GM19023 (cell line): ENCODE results near the gene UMPS.
A peak's percentile ranks its signal among the peaks of the same experiment; 100 is the strongest.

Source experiments
- ATAC-seq: cut with Tn5 transposase; IDR thresholded peaks from one replicate; pipeline ENCODE4 v1.9.1; 2021; ENCODE audit warnings: mild to moderate bottlenecking, moderate library complexity; ENCODE audit not compliant: unreplicated experiment

Gene UMPS

GRCh38 chr3:124730129-124730940 is at the start of gene UMPS:
Gene UMPS (plus strand): TSS chr3:124730452. CDS start chr3:124730472, 20 bp downstream.
- peak; percentile 99 for ATAC-seq

- ATAC-seq = no peak
Measured at GRCh38 chr3:124680521-124680920, 49.7 kb upstream of the UMPS start.

- ATAC-seq = no peak
Measured at GRCh38 chr3:124682263-124682662, 48.0 kb upstream of the UMPS start.

- ATAC-seq = no peak
Measured at GRCh38 chr3:124684459-124684858, 45.8 kb upstream of the UMPS start.

- no peak for ATAC-seq
Measured at GRCh38 chr3:124685067-124685466, 45.2 kb upstream of the UMPS start.

DNA sequence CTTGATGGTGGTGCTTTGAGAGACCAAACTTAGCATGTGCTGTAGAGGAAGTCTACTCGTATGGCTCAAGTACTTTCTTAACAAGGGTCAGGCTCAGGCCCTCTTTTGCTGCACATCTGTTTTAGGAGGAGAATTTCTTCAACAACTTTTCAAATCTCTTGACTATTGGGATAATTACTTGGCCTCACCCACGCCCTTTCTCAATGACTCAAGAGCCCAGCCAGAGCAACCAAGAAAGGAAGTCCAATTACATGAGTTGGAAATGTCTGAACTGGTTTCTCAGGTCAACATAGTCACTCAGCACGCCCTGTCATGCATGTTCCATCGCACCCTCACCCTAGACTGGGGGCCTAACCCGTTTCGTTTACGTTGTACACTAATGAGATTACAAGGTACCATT is 44.8 kb upstream of the UMPS start:
- ATAC-seq = no peak

- ATAC-seq = no peak
Measured at GRCh38 chr3:124686028-124686670, 44.1 kb upstream of the UMPS start.

GRCh38 chr3:124688581-124689454 is 41.4 kb upstream of the UMPS start:
- ATAC-seq = no peak

GRCh38 chr3:124691599-124691998 is 38.7 kb upstream of the UMPS start:
- no peak for ATAC-seq

GRCh38 chr3:124694486-124694885 is 35.8 kb upstream of the UMPS start:
- no peak for ATAC-seq

DNA sequence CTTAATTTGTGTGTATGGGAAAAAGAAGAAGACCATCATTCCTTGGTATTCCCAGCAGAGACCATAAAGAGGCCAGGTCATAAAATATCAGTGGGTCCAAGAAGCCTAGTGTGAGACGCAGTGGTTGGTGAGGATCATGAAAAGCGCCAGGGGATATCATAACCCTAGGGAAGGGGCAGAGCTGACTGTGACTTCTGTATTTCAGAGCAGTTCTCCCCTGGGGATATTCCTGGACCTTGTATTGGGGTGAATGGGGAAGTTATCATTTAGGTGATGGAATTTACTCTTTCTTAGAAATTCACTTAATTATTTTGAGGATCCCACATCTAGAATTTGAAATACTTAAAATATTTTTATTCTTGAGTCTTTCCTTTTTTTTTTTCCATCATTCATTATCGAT is 34.9 kb upstream of the UMPS start:
- no peak for ATAC-seq

DNA sequence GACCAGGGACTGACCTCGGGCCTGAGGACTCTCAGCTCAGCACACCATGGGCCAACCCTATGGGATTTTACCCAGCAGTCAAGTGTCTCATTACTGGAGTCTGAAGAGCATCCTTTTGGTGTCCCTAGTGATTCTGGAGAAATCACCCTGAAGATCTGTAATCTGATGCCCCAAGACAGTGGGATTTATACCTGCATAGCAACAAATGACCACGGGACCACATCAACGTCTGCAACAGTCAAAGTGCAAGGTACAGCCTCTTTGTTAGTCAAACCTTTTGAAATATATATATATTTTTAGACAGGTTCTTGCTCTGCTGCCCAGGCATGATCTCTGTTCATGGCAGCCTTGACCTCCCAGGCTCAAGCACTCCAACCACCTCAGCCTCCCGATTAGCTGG is 34.2 kb upstream of the UMPS start:
- ATAC-seq = no peak

DNA sequence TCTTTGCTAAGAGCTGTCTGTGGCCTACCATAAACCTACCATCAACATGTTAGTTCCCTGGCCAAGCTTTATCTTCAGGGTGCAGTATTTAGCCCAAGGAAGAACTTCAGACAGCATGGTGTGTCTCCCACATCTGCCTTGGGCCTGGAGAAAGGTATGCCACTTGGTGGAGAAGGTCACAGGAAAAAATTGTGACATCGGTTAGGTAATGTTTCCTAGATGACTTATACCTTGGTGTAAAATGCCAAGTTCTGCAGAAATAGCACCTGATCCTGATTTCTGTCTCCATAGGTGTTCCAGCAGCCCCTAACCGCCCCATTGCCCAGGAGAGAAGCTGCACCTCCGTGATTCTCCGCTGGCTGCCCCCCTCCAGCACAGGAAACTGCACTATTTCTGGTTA is 33.0 kb upstream of the UMPS start:
- no peak for ATAC-seq

- no peak for ATAC-seq
Measured at GRCh38 chr3:124698030-124698770, 32.1 kb upstream of the UMPS start.

DNA sequence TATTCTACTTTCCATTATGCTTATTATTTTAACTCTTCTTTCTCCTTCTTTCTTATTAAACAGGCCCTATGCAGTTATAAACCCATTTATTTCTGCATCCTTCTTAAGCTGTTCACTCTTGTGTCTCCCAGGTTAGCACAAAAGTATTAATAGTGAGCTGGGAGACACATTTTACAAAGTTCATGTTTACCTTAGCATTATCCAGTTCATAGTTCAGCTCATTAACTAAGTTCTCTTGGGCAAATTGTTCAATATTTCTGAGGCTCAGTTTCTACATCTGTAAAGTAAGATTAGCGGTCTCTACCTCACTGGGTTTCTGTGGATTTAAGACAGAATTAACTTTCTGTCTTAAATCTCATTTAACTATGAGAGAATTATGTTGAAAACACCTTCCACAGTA is 31.2 kb upstream of the UMPS start:
- no peak for ATAC-seq

GRCh38 chr3:124699686-124700396 is 30.4 kb upstream of the UMPS start:
- no peak for ATAC-seq

- no peak for ATAC-seq
Measured at GRCh38 chr3:124700880-124701684, 29.2 kb upstream of the UMPS start.

- ATAC-seq = no peak
Measured at GRCh38 chr3:124701687-124702086, 28.6 kb upstream of the UMPS start.

DNA sequence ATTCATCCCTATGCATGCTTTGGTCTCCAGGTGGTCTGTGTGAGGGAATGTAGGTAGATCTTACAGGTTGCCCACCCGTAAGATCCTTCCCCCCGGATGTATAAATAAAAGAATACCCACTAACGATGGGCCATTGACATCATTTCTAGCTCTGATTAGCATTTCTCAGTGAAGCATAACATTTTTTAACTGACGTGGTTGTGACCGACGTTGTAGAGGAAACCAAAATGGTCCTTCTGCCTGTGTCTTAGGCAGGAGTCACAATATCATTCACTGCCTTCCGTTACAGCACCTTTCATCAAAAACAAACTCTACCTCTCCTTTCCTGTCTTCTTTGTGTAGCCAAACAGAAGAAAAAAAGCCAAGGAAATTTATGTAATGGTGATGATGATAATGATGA is 27.3 kb upstream of the UMPS start:
- ATAC-seq = no peak
